Neutrophil (primary cell): ENCODE results near the gene MTMR2.
A peak's percentile ranks its signal among the peaks of the same experiment; 100 is the strongest.

Experiments used
- H3K27ac ChIP-seq: fragments of 200-600 bp; sonication (generic); 2 replicates; pipeline ENCODE4 v1.5.1; 2016; ENCODE audit warnings: mild to moderate bottlenecking, moderate library complexity
- H3K27me3 ChIP-seq: fragments of 200-600 bp; sonication (generic); 2 replicates; pipeline ENCODE4 v1.6.0; 2016; ENCODE audit warnings: mild to moderate bottlenecking
- H3K36me3 ChIP-seq: fragments of 200-600 bp; sonication (generic); 2 replicates; pipeline ENCODE4 v1.5.1; 2017
- H3K4me1 ChIP-seq, 2 experiments: fragments of 200-600 bp in 1 of 2; sonication (generic) in 1 of 2; 1 replicate in 1 of 2; 2 replicates in 1 of 2; pipeline versions ENCODE4 v1.5.1 to v1.6.1; 2013 to 2016; ENCODE audit warnings: low read depth in 1 of 2, low read length in 1 of 2, mild to moderate bottlenecking in 1 of 2, moderate library complexity in 1 of 2; ENCODE audit not compliant: control insufficient read depth in 1 of 2, insufficient read depth in 1 of 2
- H3K4me3 ChIP-seq, 2 experiments: fragments of 200-600 bp in 1 of 2; sonication (generic) in 1 of 2; 1 replicate in 1 of 2; 2 replicates in 1 of 2; pipeline ENCODE4 v1.5.1; 2013 to 2016; ENCODE audit warnings: low read depth in 1 of 2, low read length in 1 of 2, mild to moderate bottlenecking in 1 of 2, moderate library complexity in 1 of 2
- H3K9me3 ChIP-seq: fragments of 200-600 bp; sonication (generic); 2 replicates; pipeline ENCODE4 v1.5.1; 2016
- TF ChIP-seq, protein P1 (sequence below): fragments of 200-600 bp; sonication (generic); IDR thresholded peaks from 2 replicates; pipeline ENCODE4 v1.5.1; 2016; ENCODE audit warnings: antibody characterized with exemption

The MTMR2 gene

DNA sequence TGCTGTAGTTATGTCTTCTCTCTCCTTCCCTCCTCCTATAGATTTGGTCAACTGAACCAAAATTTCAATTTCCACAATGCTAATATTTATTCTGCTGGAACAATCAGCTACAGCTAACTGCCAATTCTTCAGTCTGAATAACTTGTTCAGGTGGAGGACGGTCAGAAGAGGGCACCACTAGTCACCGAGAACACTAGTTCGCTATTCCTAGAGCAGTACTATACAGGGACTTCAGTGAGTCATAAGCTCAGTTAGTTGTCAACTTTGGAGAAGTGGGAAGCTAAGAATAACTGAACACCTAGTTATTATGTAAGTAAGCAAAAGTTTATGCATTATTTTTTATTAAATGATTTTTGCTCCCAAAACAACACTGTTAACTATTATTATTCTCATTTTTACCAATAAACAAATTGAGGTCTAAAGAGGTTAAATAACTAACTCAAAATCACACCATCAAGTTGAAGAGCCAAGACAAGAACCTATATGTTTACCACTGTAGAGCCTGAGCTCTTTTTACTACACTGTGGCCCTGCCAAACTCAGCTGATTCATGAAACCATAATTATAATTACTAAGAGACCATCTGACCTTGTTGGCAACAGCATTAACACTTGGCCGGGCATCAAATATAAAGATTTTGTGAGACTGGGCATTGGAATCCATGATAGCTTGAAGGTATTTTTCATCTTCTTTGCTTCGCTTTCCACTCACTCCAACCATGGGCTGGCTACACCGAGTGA, 74.7 kb downstream of the MTMR2 start:
- Histone ChIP-seq H3K9me3 (no peaks in the 10 kb centered on the region), H3K36me3 (peaks cover 6% of the 10 kb centered on the region), H3K4me1 (no peaks in the 10 kb centered on the region), H3K4me3 (no peak overlapping the region), H3K27me3 (no peaks in the 10 kb centered on the region), H3K27ac (no peak overlapping the region)
- TF ChIP-seq, protein P1, sequence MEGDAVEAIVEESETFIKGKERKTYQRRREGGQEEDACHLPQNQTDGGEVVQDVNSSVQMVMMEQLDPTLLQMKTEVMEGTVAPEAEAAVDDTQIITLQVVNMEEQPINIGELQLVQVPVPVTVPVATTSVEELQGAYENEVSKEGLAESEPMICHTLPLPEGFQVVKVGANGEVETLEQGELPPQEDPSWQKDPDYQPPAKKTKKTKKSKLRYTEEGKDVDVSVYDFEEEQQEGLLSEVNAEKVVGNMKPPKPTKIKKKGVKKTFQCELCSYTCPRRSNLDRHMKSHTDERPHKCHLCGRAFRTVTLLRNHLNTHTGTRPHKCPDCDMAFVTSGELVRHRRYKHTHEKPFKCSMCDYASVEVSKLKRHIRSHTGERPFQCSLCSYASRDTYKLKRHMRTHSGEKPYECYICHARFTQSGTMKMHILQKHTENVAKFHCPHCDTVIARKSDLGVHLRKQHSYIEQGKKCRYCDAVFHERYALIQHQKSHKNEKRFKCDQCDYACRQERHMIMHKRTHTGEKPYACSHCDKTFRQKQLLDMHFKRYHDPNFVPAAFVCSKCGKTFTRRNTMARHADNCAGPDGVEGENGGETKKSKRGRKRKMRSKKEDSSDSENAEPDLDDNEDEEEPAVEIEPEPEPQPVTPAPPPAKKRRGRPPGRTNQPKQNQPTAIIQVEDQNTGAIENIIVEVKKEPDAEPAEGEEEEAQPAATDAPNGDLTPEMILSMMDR = no peak

DNA sequence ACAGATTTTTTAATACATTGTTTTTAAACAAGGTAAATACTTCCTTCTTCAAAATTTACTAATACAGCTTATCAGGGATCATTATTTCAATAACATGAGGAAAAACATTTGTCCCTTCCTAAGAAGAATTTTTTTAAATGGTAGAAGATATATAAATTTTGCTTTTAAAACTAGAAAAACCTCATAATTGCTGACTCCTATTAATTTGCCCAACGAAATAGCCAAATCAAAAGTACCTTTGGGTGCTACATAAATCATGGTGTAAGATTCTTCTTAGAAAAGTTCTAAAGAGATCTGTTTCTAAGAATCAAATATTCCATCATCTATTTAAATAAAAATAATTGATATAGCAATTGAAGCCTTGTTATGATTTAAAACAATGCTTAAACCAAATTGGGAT, 78.7 kb downstream of the MTMR2 start:
- TF ChIP-seq, protein P1 = no peak

DNA sequence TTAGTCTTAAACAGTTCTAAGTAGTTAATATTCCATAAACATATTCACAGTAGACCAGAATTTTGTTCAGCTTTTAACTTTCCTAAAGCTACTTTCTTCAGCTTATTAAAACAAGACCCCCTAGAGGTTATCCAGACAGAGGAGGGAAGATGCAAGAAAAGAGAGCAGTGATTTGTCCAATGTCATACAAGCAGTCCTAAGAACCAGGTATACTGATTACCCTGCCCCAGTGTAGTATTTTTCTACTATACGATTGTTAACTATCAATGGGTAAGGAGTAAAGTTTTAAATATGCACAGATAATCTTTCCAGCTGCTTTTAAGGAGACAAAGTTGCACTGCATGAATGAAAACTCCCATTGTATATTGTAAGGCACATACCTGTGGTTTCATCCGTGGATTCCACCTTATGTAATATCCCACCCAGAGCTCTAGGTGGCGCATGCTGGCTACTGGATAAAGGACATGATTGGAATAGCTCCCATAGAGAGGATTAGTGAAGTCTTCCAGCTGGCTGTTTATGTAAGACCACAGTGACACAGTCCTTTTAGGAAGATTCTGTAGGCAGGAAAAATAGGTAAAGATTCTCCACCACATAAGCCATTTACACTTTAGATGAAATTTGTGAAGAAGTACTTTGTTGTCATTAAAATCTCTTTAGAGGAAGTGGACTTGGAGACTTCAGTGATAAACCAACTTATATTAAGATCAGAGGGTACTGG, 88.0 kb downstream of the MTMR2 start:
- Histone ChIP-seq H3K27me3 (no peaks in the 10 kb centered on the region), H3K27ac (no peak overlapping the region), H3K36me3 (peaks cover 68% of the 10 kb centered on the region), H3K4me3 (no peak overlapping the region), H3K9me3 (no peaks in the 10 kb centered on the region), H3K4me1 (no peaks in the 10 kb centered on the region)
- TF ChIP-seq, protein P1 = peak; percentile 81

More for the DNA sequence above, 78.7 kb downstream of the MTMR2 start:
- peaks cover 18% of the 10 kb centered on the region for H3K36me3 ChIP-seq
- no peak overlapping the region for H3K27ac ChIP-seq
- no peaks in the 10 kb centered on the region for H3K27me3 ChIP-seq
- no peaks in the 10 kb centered on the region for H3K9me3 ChIP-seq
- no peaks in the 10 kb centered on the region for H3K4me1 ChIP-seq
- H3K4me3 ChIP-seq = no peak overlapping the region

DNA sequence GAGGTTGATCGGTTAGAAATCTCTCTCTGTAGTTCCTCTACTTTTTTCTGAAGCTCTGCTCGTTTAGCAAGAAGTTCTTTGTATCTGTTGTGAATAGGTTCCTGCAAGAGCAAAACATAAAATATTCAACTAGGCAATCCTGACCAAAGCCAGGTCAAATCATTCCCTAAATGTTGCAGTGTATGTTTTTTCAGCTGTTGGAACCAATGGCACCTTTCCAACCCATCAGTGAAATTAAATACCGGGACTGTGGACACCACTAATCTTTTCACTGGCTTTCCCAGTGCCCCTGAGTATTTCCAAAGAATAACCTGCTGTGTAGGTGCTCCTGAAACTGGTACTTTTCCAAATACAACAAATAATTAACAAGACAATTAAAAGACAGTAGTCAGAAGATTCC, 88.6 kb downstream of the MTMR2 start:
- Histone ChIP-seq H3K36me3 (peaks cover 67% of the 10 kb centered on the region), H3K27me3 (no peaks in the 10 kb centered on the region), H3K4me1 (no peaks in the 10 kb centered on the region), H3K4me3 (no peak overlapping the region), H3K27ac (no peak overlapping the region), H3K9me3 (no peaks in the 10 kb centered on the region)
- TF ChIP-seq, protein P1 = no peak

DNA sequence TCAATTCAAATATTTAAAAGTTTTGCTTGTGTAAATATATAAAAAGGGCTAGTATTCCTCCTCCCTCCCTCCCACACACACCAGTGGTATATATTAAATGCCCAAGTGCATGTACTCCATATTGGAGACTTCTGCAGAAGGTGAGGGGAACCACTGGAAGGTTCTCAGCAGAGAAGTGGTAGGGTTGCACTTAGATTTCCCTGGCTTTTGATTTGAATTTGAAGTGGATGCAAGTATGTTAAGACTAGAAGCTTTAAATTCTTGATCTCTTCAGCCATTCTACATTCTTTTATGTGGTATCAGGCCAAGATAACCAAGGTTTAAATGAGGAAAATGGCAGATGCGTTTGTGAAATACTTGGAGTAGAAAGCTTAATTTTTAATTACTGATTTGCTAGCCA, 90.5 kb downstream of the MTMR2 start:
- H3K36me3 ChIP-seq = peaks cover 74% of the 10 kb centered on the region
- no peaks in the 10 kb centered on the region for H3K9me3 ChIP-seq
- no peak overlapping the region for H3K4me3 ChIP-seq
- no peak overlapping the region for H3K27ac ChIP-seq
- H3K4me1 ChIP-seq = no peaks in the 10 kb centered on the region
- no peaks in the 10 kb centered on the region for H3K27me3 ChIP-seq
- TF ChIP-seq, protein P1 = no peak
